Measurements from ENCODE around the gene MORF4L1.

- peak; percentile 54 for TF ChIP-seq CTCF (IDR thresholded peaks at IDR 0.05; ENCODE audit: low read length)
- no peak for TF ChIP-seq EZH2 (optimal IDR thresholded peaks at IDR 0.05; ENCODE audit: low read depth, low read length)
Observed at GRCh38 chr15:78872972-78873792, 492 bp downstream of the MORF4L1 start.
